GM21576 (cell line): Measurements from ENCODE around the gene POMT2.
"Not testable (repeated sequence)": the region's sequence is repeated elsewhere in the genome, so short reads cannot be mapped to it uniquely, and the experiment has no call there.

Experiments
- ATAC-seq: cut with Tn5 transposase; IDR thresholded peaks from one replicate; pipeline ENCODE4 v1.9.1; 2021; ENCODE audit warnings: mild to moderate bottlenecking, moderate library complexity; ENCODE audit not compliant: unreplicated experiment

Gene POMT2

DNA sequence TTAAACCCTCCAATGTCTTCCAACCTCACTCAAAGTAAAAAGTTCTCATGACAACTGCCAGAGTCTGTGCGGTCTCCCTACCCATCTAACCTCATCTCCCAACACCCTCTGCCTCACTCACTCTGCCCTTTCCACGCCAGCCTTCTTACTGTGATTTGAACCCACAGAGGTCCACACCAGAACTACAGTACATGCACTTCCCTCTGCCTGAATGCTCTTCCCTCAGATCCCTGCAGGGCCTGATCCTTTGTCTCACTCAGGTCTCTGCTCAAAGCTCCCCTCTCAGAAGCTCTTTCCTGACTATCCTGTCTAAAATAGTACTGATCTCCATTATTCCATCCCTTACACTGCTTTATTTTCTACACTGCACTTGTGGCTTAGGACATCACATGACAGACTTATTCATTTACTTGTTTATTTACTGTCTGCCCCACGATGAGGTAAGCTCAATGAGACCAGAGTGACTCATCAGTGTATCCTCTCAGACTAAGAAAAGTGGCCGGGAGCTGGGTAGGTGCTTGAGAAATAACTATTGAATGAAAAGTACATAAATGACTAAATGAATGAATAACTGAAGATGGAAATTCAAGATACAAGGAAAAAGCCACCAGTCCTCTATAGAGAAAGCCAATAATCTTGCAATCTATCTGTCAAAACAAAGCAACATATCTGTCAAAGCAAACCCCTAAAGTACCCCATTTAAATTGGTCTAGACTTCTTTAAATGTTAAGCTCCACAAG lies 17.1 kb downstream of the POMT2 start:
- ATAC-seq: peak; percentile 41

DNA sequence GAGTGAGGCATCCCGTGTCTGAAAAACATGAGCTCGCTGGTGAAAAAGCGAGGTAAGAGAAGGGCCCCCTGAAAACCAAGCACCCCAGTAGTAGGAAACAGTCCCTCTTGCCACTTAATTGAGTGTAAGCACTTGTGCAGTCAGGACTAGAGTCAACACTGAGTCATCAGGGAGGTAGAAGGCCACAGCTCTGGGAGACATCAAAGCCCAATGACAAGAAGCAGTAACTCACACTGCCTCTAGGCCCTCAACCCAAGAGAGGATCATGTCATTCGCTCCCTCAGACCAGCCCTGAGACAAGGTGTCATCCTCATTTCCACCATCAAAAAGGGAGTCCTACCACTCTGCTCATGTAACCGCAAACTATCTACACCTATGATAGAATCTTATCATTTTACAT lies 17.8 kb downstream of the POMT2 start:
- ATAC-seq: no peak

DNA sequence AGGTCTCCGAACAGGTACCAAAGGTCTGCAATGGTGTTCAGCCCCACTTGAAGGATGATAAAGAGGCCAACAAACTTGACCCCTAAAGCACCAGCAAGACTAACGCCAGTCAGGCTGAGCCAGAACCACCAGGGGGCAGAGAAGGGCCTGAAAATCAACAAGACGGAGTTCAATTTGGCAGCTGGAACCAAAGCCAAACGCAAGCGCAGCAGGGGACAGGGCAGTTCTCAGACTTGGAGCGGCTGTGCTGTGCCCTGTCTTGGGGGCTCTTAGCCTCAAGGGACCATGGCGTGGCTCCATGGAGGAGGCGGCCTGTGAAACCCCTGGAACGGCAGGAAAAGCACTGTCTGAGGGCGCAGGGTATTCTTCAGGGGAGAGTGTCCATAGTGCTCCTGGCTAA lies 19.6 kb downstream of the POMT2 start:
- ATAC-seq: no peak

DNA sequence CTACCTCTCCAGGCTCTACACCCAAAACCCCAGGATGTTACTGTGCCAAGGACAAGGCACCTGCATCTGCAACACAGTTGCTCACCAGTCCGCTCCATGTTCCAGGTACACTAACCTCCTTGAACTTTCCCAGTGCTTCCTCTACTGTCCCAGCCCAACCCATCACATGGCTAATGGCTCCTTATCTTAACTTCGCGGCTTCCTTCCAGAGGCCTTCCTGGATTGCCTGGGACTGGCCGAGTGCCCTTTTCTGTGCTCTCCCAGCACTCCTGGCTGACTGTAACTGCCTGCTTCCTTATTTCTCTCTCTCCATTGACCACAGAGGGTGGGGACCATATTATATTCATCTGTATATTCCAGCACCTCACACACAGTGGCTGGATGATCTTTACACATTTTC lies 20.9 kb downstream of the POMT2 start:
- no peak for ATAC-seq

DNA sequence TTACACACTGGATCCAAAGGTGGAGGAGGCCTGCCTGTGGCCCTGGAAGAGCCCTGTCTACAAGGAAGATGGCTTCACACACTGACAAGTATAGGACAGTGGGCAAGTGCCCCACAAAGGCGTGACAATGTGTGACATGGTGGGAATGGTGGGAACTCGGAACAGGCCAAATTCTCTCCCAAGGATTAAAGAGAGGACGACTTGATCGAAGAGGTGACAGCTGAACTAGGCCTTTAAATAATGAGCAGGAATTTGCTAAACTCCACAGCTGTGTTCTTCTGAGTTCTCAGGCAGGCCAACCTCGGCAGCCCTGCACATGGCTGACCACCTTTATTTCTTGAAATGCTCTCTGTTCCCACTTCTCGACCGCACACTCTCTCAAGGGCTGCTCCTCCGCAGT lies 23.8 kb downstream of the POMT2 start:
- ATAC-seq: no peak

DNA sequence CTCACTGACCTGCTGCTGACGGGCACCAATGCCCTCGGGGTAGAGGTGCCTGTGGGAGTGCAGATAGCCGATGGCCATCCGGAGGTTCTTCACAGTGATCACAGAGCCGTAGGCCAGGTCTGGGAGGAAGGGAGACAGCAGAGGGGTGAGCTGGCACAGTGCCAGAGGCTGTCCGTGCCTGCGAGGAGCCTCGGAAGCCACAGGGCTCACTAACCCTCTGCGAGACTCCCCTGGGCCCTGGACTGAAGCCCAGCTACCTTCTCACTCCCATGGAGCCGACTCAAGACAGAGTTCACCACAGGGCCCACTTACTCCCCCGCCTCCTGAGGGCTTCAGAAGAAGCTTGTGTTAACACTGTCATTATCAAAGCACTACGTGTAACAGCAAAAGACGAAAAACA lies 24.5 kb downstream of the POMT2 start:
- no peak for ATAC-seq

DNA sequence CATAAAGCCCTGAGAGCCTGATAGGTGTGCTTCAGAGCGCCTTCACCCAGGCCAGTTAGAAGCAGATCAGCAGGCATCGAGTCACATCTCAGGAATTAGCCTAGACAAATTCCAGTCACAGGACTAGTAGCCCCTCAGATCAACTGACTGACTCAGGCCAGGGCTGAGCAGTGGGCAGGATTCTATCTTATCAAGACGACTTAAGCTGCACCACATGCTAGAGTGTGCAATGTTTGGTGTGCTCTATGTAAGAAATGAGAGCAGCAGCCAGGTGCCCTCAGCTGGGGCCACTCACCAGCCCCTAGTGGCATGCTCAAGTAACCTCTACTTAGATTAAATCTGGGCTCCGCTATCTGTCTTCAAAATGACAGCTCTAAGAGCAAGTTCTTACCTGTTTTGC lies 30.0 kb downstream of the POMT2 start:
- ATAC-seq: no peak

DNA sequence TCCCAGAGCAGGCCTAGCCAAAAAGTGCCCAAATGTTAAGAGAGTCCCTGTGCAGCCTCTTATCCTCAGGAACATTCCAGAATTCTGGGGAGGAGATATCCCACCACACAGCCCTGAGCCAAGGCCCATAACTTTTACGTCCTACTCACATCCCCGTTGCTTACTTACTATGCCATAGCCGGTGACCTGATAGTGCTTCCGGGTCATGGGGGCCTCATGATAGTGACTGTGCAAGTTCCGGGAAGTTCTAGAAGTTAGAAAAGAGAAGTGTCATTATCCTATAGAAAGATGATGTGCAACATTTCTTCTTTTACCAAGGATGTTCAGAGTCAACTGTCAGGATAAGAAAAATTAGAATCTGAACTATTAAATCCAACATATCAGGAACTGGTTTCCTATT lies 34.1 kb downstream of the POMT2 start:
- no peak for ATAC-seq

DNA sequence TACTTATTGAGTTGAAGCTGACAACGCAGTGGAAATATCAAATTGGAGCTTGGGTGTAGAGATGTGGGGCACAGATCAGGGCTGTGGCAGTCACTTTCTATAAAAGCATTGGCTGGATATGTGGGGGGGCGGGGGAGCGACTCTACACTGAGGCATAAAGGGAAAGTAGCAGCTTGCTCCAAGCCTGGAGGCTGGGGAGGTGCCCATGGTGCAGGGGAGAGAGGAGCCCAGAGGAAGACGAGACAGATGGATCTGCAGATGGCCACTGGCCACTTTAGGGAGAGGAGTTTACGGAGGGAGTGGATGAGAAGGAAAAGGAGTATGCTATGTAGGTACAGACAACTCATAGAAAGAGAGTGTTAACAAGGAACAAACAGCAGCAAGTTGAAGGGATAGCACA lies 36.2 kb downstream of the POMT2 start:
- ATAC-seq: no peak

DNA sequence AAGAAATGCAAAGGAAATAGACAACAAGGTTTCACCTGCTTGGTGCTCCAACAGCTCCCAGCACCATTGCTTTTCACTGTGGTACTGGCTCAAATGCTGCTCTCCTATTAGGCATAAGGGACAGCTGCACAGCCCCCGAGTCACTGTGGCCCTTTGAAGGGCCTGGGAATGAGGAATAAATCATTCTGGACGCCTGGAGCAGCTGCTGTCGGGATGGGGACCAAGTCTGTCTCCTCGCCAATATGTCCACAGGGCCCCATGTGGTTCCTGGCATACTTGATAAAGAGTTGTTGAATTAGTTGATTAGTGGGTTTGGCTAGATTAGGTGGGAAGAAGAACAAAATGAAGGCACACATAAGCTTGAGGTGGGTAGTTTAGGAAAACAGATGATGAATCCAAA lies 36.6 kb downstream of the POMT2 start:
- ATAC-seq: no peak

DNA sequence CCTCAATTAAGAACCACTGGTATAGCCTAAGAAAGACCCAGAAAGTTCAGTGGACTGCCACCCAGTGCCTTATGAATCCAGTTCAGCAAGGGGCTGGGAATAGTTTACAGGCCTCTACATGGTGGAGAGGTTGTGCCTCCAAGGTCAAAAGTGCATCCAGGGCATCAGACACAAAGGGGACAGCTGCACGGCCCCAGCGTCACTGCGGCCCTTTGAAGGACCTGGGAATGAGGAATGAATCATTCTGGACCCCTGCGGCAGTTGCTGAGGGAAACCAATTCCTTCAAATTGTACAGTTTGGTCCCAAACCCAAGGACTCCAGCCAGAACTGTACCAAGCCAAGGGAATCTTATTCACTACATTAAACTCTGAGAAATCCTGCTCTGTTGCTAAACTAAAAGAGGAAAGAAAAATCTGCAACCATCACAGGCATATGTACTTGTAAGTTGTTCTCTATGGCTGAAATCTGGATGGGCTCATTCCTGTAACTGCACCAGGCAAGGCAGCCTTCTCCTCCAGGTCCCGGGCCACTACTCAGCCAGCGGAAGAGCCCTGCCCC lies 38.8 kb downstream of the POMT2 start:
- ATAC-seq: no peak

DNA sequence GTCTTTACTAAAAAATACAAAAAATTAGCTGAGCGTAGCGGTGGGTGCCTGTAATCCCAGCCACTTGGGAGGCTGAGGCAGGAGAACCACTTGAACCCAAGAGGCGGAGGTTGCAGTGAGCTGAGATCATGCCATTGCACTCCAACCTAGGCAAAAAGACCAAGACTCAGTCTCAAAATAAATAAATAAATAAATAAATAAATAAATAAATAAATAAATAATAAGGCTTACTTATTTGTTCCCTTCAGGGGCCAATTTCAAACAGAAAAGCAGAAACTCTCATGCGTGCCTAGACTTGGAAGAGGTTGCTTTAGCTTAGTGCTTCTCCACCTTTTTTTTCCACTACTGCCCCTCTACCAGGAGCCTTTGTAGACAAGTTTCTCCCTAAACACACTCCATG lies 39.8 kb downstream of the POMT2 start:
- ATAC-seq: not testable (repeated sequence)

DNA sequence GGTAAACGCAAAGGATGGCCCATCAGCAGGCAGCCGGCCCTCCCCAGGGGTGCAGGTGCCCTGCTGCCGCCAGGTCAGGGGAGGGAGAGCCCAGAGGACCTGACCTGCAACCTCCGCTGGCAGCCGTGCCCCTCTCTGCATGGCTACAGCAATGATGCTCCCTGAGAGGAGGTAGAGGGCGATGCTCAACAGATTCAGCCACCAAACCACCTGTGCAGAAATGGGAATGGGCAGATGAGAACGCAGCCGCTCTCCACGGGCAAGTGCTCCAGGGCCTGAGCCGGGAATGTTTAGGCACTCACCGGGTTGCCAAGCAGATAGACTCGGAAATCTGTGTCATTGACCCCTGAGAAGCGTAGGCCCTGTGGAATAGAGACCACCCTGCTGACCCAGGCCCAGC lies 41.0 kb downstream of the POMT2 start:
- no peak for ATAC-seq

DNA sequence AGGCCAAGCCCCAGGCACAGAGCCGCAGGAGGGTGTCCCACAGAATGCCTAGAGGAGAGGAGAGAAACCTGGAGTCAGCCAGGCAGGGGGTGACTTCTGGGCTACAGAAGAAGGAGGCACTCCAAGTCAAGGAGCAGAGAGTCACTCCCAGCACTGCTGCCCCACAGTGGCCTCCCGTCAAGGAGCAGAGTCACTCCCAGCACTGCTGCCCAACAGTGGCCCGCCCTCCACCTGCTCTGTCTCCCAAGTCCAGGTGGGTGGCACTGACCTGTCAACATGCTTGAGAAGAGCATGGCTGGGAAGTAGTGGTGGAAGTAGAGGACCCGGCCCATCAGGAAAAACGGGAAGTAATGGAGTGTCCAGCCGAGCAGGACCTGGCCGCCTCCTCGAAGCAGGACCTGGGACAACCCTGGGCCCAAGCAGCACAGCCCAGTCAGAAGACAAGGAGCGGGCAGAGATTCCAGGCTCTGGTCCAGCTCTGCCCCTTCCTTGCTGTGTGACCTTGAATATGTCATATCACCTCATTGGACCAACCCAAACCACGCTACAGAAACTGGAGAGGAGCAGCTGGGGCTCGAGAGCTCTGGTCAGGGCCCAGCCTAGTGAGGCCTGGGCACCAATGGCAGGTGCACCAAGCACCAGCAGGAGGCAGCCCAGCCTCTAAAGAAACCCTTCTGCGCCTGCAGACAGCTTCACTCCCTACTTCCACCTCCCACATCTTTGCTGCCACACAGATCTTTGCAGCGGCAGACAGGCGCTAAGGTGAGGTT lies 42.0 kb downstream of the POMT2 start:
- no peak for ATAC-seq

DNA sequence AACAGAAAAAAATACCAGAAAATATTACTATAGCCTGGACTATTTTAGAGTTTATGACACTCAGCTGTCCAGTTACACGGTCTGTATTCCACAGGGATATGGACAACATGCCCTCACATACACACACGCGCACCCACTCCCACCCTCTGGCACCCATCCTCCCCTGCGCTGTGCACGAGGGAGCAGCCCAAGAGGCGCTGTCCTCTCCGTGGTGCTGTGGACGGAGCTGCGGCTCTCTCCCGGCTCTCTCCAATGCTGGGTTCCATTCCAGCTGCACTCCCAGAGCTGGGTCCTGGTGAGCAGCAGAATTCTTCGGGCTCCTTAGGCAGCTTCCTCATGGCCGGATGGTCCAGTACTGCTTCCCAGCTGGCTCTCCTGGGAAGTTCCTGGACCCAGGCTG lies 43.7 kb downstream of the POMT2 start:
- no peak for ATAC-seq

DNA sequence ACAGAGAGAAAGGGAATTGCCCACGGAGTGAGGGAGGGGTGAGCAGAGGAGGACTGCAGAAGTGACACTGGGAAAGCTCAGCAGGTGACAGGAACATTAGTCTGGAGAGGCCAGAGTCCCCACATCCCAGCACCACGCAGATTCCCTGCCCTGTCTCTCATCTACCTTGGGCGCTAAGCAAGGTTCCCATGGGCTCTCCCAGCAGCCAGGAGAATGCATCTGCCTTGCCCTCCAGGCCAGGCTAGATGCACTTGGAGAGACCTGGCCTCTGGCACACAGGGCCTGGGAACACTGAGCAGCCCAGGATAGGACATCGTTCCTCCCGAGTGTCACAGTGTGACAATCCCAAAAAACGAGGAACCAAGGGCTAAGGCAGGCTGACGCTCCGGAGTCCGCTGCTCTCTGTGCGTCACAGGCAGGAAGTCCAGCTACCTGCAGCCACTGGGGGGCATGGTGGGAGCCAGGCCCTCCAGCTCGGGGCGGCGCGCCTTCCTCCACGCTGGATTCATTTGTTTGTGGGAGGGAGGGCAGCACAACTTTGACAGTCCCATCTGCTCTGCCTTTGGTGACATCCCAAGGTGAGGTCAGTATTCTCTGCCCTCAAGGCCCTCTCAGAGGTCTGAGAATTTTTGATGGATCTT lies 44.3 kb downstream of the POMT2 start:
- no peak for ATAC-seq

DNA sequence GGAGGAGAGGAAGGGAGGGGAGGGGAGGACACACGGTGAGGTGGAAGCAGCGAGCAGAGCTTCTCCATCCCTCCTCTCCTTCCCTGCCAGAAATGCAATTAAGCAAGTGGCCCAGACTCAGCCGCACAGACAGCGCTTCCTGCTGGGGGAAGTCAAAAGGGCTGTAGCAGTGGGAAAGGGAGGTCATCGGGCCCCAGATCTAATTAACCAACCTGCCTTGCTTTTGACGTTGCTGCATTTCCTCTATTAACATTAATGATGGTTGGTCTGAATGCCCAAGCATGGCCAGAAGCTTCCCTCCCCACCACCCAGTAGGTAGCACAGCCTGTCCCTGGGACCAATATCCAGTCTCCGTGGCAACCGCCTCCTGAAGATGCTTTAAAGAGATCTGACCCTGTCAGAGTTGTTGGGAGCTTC lies 45.1 kb downstream of the POMT2 start:
- ATAC-seq: no peak

DNA sequence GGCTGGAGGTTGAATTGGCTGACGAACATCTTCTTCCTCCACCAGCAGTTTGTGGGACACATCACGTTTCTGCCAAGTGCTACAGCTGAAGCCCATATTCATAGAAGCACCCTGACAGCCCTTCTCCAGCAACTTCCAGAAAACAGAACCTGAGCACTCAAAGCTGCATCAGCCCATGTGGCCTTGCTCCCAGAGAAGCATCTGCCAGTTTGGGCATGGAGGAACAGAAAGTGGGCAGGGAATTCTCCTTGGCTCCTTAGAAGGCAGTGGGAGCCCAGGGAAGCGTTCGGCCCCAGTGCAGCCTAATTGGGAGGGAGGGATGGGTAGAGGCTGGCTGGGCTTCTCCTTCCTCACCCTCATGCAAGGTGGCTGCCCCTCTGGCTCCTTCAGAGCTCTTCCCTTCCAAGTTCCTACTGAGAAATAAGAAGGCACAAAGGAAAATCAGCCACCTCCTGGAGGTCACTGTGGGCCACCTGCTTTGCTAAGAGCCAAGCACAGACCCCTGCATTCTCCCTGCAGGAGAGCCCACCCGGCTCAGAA lies 45.6 kb downstream of the POMT2 start:
- no peak for ATAC-seq

DNA sequence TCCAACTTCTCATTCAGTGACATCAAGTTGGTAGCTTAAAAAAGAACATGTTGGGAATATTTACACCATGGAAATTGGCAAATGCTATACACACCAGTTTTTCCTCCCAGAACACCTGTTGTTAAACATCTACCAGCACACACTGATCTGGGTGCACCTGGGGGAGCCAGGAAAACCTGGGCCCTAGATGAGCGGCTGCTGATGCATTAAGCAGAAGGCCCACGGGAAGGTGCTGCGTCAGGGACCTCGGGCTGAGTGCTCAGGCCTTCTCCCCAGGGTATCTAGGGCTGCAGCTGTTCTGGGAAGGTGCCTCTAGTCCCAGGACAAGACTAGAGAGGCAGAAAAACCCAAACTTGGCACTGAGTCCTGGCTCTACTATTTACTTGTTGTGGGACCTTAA lies 46.9 kb downstream of the POMT2 start:
- no peak for ATAC-seq

DNA sequence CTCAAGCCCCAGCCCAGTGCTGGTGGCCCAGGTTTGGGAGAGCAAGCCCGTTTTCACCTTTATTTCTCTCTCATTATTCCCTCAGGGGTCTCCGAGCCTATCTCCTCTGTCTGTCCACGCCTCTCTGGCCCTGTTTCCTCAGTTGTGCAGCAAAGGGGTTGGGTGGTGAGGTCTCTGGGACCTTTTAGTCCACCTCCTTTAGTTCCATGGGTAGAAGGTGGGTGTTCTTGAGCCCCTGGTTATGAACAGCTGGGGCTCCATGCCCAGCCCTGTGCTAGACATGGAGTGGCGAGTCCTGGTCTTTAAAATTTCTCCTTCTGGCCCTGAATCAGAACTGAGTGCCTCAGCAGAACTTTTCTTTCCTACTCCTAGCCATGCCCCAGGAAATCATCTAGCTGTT lies 48.4 kb downstream of the POMT2 start:
- ATAC-seq: no peak

DNA sequence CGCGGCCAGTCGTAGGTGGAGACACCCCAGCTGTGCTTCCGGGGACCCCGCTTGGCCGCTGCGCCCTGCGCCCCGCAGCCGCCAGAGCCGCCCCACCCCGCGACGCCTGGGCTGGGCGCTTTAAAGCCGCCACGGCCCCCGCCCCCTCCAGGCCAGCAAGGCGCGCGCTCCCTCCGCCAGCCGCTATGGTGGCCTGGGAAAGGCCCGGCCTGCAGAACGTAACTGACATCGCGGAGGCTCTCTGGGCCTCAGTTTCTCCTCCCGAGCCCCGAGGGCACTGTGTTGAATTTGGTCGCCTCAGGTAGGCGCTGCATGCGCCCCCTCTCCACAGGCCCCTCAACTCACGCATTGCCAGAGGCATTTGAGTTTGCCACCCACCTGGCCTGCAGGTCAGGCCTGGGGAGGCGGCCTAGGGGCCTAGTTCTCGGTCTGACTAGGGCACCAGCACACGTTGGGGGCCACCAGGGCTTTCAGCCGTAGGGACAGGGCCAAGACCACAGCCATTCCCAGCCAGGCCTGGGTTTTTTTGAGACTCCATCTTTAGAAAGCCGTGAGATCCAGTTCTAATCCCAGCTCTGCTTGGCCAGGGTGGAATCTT lies 49.5 kb downstream of the POMT2 start, which contains the start of gene NGB:
TSS of gene NGB (minus strand) at position 94 of the 598 bp plus-strand sequence. CDS start 269 bp downstream, outside the sequence.
- no peak for ATAC-seq
